SK-N-SH treated with all-trans-retinoic acid at 6 μM for 48 hours (cell line): ENCODE data around the gene COMMD10.

Source experiments
- ATAC-seq: fragments of 200-7000 bp; cut with Tn5 transposase; 3 replicates; pipeline ENCODE4 v1.9.1; 2020; ENCODE audit warnings: mild to moderate bottlenecking, moderate library complexity
- ARNTL ChIP-seq: fragments of 450-650 bp; formaldehyde crosslinking; IDR thresholded peaks from 2 replicates; pipeline ENCODE4 v1.5.0; 2020; ENCODE audit warnings: low read depth, mild to moderate bottlenecking, moderate library complexity, borderline replicate concordance
- BACH2 ChIP-seq: fragments of 250-450 bp; sonication (Bioruptor Pico); IDR thresholded peaks from 2 replicates; pipeline ENCODE4 v1.9.0; 2021; ENCODE audit warnings: mild to moderate bottlenecking, borderline replicate concordance
- CREB5 ChIP-seq: fragments of 250-450 bp; sonication (Bioruptor Pico); IDR thresholded peaks from 2 replicates; pipeline ENCODE4 v1.5.1; 2020; ENCODE audit warnings: low read depth, mild to moderate bottlenecking, moderate library complexity
- CSDC2 ChIP-seq: fragments of 250-450 bp; sonication (Bioruptor Pico); IDR thresholded peaks from 2 replicates; pipeline ENCODE4 v1.5.0; 2020; ENCODE audit warnings: mild to moderate bottlenecking, moderate library complexity
- GLIS3 ChIP-seq: fragments of 250-450 bp; sonication (Bioruptor Pico); IDR thresholded peaks from 2 replicates; pipeline ENCODE4 v1.5.0; 2020; ENCODE audit warnings: mild to moderate bottlenecking, moderate library complexity
- ISL1 ChIP-seq: fragments of 250-450 bp; sonication (Bioruptor Pico); IDR thresholded peaks from 2 replicates; pipeline ENCODE4 v2.1.2; 2022; ENCODE audit warnings: mild to moderate bottlenecking, moderate library complexity
- PATZ1 ChIP-seq: fragments of 250-450 bp; sonication (Bioruptor Pico); IDR thresholded peaks from 2 replicates; pipeline ENCODE4 v1.8.0; 2020; ENCODE audit warnings: mild to moderate bottlenecking, moderate library complexity, borderline replicate concordance
- PPARA ChIP-seq: fragments of 250-450 bp; sonication (Bioruptor Pico); IDR thresholded peaks from 2 replicates; pipeline ENCODE4 v1.5.0; 2020; ENCODE audit warnings: mild to moderate bottlenecking, borderline replicate concordance
- RARB ChIP-seq: fragments of 250-450 bp; sonication (Bioruptor Pico); IDR thresholded peaks from 2 replicates; pipeline ENCODE4 v1.8.0; 2021; ENCODE audit warnings: mild to moderate bottlenecking, moderate library complexity
- SNAI2 ChIP-seq: fragments of 250-450 bp; sonication (Bioruptor Pico); IDR thresholded peaks from 2 replicates; pipeline ENCODE4 v1.5.0; 2020; ENCODE audit warnings: mild to moderate bottlenecking, moderate library complexity
- TCF4 ChIP-seq: fragments of 250-450 bp; sonication (Bioruptor Pico); IDR thresholded peaks from 2 replicates; pipeline ENCODE4 v1.8.0; 2021; ENCODE audit warnings: mild to moderate bottlenecking, moderate library complexity, borderline replicate concordance
- TOX ChIP-seq: fragments of 250-450 bp; sonication (Bioruptor Pico); IDR thresholded peaks from 2 replicates; pipeline ENCODE4 v1.8.0; 2021; ENCODE audit warnings: mild to moderate bottlenecking, moderate library complexity, borderline replicate concordance
- TSHZ2 ChIP-seq: fragments of 250-450 bp; sonication (Bioruptor Pico); IDR thresholded peaks from 2 replicates; pipeline ENCODE4 v1.5.0; 2020; ENCODE audit warnings: mild to moderate bottlenecking, moderate library complexity
- ZC3H10 ChIP-seq: fragments of 250-450 bp; sonication (Bioruptor Pico); IDR thresholded peaks from 2 replicates; pipeline ENCODE4 v1.5.1; 2021; ENCODE audit warnings: mild to moderate bottlenecking, moderate library complexity
- ZFP3 ChIP-seq: fragments of 250-450 bp; sonication (Bioruptor Pico); IDR thresholded peaks from 2 replicates; pipeline ENCODE4 v1.5.0; 2020; ENCODE audit warnings: mild to moderate bottlenecking, moderate library complexity
- ZFP30 ChIP-seq: fragments of 450-650 bp; formaldehyde crosslinking; IDR thresholded peaks from 2 replicates; pipeline ENCODE4 v1.5.0; 2022; ENCODE audit warnings: mild to moderate bottlenecking, moderate library complexity
- ZNF565 ChIP-seq: fragments of 450-650 bp; formaldehyde crosslinking; conservative IDR thresholded peaks from 2 replicates; pipeline ENCODE4 v1.5.0; 2020; ENCODE audit warnings: low read depth, mild to moderate bottlenecking, moderate library complexity
- ZNF70 ChIP-seq: fragments of 450-650 bp; formaldehyde crosslinking; IDR thresholded peaks from 2 replicates; pipeline ENCODE4 v1.5.0; 2020; ENCODE audit warnings: mild to moderate bottlenecking, moderate library complexity
- ZNF8 ChIP-seq: fragments of 450-650 bp; formaldehyde crosslinking; IDR thresholded peaks from 2 replicates; pipeline ENCODE4 v1.5.0; 2020; ENCODE audit warnings: mild to moderate bottlenecking, moderate library complexity
- TF ChIP-seq, protein P1 (sequence below): fragments of 250-450 bp; sonication (Bioruptor Pico); IDR thresholded peaks from 2 replicates; pipeline ENCODE4 v1.5.1; 2021; ENCODE audit warnings: mild to moderate bottlenecking, moderate library complexity
- TF ChIP-seq, protein P2 (sequence below): fragments of 250-450 bp; sonication (Bioruptor Pico); IDR thresholded peaks from 2 replicates; pipeline ENCODE4 v1.8.0; 2021; ENCODE audit warnings: low read depth, mild to moderate bottlenecking, moderate library complexity, borderline replicate concordance

Gene COMMD10

DNA sequence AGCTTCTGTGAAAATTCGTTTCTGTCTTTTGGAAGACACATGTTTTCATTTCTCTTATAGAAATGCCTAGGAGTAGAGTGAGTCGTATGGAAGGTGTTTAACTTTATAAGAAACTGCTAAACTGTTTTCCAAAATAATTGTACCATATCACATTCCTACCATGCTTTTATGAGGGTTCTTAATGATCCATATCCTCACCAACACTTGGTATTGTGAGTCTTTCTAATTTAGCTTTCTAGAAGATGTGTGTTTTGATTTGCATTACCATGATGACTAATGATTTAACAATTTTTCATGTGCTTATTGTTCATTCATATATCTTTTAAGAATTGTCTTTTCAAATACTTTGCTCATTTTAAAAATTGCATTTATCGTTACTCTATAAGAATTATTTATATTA, 223.6 kb downstream of the COMMD10 start:
- ATAC-seq: no peak
- TF ChIP-seq CREB5 (CRISPR knock-in tag): no peak
- no peak for TF ChIP-seq TCF4 (CRISPR knock-in tag)
- no peak for TF ChIP-seq CSDC2 (CRISPR knock-in tag)
- TF ChIP-seq SNAI2 (CRISPR knock-in tag): no peak
- TF ChIP-seq ISL1 (CRISPR knock-in tag): no peak
- no peak for TF ChIP-seq ZNF565 (CRISPR knock-in tag)
- no peak for TF ChIP-seq ZFP30
- no peak for TF ChIP-seq TSHZ2 (CRISPR knock-in tag)
- TF ChIP-seq ARNTL: no peak
- no peak for TF ChIP-seq GLIS3 (CRISPR knock-in tag)
- TF ChIP-seq ZC3H10 (CRISPR knock-in tag): no peak
- TF ChIP-seq RARB (CRISPR knock-in tag): no peak

DNA sequence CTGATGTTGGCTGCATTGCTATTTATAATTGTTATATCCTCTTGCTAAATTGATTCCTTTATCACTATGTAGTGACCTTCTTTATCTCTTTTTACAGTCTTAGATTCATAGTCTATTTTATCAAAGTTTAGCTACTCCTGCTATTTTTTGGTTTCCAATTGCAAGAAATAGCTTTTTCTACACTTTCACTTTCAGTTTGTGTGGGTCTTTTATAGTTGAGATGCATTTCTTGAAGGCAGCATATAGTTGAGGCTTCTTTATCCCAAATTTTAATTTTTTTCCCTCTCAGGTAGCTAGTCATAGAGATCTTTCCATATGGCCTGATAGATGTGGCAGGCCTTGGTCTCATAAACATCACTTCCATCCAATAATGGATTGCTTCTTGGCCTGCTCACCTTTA, 228.5 kb downstream of the COMMD10 start:
- TF ChIP-seq RARB (CRISPR knock-in tag) (no peak), TOX (no peak), ZFP3 (CRISPR knock-in tag) (no peak), ZFP30 (no peak), TCF4 (CRISPR knock-in tag) (no peak), SNAI2 (CRISPR knock-in tag) (no peak), PPARA (CRISPR knock-in tag) (no peak), PATZ1 (CRISPR knock-in tag) (no peak), ZNF8 (no peak), CSDC2 (CRISPR knock-in tag) (no peak), TSHZ2 (CRISPR knock-in tag) (no peak), BACH2 (CRISPR knock-in tag) (no peak), ZNF70 (CRISPR knock-in tag) (no peak)
- TF ChIP-seq, protein P1, sequence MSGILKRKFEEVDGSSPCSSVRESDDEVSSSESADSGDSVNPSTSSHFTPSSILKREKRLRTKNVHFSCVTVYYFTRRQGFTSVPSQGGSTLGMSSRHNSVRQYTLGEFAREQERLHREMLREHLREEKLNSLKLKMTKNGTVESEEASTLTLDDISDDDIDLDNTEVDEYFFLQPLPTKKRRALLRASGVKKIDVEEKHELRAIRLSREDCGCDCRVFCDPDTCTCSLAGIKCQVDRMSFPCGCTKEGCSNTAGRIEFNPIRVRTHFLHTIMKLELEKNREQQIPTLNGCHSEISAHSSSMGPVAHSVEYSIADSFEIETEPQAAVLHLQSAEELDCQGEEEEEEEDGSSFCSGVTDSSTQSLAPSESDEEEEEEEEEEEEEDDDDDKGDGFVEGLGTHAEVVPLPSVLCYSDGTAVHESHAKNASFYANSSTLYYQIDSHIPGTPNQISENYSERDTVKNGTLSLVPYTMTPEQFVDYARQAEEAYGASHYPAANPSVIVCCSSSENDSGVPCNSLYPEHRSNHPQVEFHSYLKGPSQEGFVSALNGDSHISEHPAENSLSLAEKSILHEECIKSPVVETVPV (CRISPR knock-in tag): no peak
- TF ChIP-seq, protein P2, sequence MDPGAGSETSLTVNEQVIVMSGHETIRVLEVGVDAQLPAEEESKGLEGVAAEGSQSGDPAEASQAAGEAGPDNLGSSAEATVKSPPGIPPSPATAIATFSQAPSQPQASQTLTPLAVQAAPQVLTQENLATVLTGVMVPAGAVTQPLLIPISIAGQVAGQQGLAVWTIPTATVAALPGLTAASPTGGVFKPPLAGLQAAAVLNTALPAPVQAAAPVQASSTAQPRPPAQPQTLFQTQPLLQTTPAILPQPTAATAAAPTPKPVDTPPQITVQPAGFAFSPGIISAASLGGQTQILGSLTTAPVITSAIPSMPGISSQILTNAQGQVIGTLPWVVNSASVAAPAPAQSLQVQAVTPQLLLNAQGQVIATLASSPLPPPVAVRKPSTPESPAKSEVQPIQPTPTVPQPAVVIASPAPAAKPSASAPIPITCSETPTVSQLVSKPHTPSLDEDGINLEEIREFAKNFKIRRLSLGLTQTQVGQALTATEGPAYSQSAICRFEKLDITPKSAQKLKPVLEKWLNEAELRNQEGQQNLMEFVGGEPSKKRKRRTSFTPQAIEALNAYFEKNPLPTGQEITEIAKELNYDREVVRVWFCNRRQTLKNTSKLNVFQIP (CRISPR knock-in tag): no peak
- no peak for ATAC-seq
